Endometrium (tissue), 2 donors: ENCODE results near the gene FBN1.
A peak's percentile ranks its signal among the peaks of the same experiment; 100 is the strongest.

ENCODE experiments used
- FAIRE-seq: peaks from 2 replicates; lab custom pipeline; 2012; peaks lifted over from hg19 to GRCh38; lab: Jason Lieb, UNC
- donor health status: control.
- donor health status: control.

Gene FBN1

GRCh38 chr15:48580736-48581135 lies 64.8 kb downstream of the FBN1 start:
- FAIRE-seq: no peak

DNA sequence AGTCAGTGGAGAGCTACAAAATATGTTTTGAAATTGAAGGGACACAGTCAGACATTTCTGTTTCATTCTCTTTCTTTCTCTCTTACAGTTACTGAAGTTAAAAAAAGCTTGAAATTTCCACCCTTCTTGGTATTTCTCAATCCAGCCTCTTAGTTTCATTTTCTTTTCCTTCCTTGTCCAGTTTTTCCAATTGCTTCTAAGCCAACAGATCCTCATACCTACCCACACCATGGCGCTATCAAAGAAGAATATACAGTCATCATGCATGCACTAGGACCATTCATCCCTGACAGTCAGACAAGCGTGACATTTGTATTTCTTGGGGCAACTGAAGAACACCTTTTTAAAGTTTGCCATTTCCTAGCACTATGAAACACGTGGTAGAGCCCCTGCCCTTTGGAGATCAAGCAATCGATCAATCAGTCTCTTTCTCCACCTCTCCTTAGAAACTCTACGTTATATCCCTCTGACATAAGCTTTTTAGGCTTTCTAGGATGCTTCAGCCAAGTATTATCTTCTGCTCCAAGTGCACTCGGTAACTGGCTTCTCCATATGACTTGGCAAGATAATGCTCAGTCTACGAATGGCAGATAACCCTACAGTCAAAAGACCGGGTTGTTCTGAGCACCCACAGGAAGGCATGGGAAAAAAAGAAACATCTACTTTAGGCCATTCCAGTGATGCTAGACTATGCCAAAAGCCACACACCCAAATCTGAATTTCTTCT lies 65.4 kb downstream of the FBN1 start:
- FAIRE-seq: no peak

- FAIRE-seq: no peak
Measured at GRCh38 chr15:48578965-48579364, 66.5 kb downstream of the FBN1 start.

- FAIRE-seq: no peak
Measured at GRCh38 chr15:48577469-48577868, 68.0 kb downstream of the FBN1 start.

DNA sequence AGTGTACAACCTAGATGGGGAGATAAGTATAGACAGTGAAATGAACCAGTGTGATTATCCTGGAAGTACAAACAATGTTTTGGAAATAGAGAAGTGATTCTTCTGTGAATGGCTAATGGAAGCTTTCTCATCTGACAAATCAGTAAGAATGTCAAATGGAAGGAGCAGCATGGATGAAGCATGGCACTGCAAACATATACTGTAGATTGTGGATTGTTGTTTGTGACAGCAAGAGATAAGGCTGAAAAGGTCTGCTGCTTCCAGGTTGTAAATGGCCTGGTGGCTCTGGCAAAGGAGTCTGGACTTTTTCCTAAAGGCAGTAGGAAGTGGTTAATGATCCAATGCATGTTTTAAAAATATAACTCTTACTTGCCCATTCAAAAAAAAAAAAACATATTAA lies 71.3 kb downstream of the FBN1 start:
- FAIRE-seq: no peak

DNA sequence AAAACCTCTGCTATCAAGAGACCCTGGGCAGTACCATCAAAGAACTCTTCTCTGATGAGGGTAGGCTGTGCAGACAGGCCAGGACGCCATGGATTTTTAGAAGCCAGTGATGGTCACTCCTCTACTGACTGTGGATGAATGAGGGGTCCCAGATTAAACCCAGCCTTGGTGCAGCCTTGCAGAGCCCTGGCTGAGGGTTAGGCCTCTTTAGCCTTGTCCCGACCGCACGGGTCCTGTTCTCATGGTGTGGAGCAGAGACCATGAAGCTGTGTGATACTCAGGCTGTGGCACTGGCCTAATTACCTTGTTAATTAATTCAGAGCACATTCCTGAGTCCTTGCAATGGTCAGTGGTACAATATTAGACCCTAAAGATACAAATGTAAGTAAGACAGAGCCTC lies 71.7 kb downstream of the FBN1 start:
- no peak for FAIRE-seq

DNA sequence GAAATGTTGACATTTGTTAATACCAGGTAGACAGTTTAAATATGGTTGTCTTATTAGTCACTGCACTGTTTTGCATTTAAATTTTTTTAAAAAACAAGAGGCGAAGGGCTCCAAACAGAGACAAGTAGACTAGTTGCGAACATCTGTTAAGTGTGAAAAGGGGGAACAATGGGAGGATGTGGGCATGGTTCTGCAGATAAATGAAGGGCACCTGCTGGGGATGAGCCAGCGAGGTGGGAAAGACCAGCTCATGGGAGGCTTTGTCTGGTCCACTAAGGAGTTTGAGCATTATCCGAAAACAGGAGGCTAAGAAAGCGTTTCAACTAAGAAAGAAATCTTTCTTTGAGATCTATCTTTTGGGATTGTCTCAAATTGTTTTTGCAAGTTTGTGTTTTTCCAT lies 72.7 kb downstream of the FBN1 start:
- FAIRE-seq: no peak

DNA sequence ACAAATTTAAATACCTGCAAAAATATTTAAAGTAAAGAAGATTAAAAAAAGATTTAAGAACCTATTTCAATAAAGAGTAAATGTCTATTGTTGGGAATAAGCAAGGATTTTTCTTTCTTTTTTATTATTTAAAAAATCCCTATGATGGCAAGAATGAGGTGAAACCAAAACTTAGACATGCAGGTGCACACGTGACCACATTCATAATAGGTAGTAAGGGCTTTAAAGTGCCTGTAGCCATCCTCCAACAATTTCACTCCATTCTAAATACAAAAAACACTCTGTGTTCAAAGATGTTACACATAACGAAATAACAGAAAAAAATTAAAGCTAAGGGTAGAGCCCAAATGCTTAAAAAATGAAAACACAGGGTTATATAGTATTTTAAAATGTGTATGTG lies 74.0 kb downstream of the FBN1 start:
- no peak for FAIRE-seq

- no peak for FAIRE-seq
Measured at GRCh38 chr15:48570822-48571221, 74.7 kb downstream of the FBN1 start.

DNA sequence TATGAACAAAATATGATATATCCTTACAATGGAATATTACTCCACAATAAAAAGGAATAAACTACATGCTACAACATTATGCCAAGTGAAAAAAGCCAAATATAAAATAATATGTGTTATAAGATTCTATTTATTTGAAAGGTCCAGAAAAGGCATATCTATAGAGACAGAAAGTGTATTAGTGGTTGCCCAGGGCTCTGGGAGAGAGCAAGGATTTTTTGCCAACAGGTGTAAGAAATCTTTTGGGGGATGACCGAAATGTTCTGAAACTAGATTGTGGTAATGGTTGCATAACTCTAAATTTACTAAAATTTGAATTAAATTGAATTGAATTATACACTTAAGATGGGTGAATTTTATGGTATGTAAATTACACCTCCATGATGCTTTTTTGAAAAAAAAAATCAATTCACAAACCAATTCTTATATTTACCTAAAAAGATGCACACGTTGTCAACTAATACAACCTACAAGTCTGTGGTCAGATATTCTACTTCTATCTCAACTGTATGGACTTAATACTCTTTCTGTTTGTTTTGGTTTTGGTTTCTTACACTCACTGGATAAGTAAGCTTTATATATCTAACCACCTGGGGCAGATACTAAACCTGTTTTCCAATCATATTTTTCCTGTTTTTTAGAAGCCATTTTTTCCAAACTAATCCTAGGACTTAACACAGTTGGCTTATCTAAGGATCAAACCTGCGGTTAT lies 75.8 kb downstream of the FBN1 start:
- no peak for FAIRE-seq

GRCh38 chr15:48566668-48567067 lies 78.8 kb downstream of the FBN1 start:
- FAIRE-seq: no peak

GRCh38 chr15:48565560-48566482 lies 79.7 kb downstream of the FBN1 start:
- FAIRE-seq: peak; percentile 12

DNA sequence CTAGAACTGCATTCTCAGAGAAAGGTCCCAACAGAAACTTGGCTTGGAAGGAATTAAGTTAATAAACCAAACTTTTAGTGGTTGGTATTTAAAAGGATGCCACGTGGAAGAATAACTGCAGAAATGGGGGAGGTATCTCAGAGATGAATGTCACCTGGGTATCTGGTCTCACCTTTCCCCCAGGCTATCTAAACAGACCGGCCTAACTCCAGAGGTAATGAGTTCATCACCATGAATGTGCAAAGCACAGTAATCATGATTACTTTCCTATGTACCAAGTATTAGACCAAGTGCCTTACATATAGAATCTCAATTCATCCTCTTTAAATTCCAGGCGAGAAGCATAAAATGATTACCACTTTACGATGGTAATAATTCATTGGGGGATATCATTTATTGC lies 80.8 kb downstream of the FBN1 start:
- no peak for FAIRE-seq

DNA sequence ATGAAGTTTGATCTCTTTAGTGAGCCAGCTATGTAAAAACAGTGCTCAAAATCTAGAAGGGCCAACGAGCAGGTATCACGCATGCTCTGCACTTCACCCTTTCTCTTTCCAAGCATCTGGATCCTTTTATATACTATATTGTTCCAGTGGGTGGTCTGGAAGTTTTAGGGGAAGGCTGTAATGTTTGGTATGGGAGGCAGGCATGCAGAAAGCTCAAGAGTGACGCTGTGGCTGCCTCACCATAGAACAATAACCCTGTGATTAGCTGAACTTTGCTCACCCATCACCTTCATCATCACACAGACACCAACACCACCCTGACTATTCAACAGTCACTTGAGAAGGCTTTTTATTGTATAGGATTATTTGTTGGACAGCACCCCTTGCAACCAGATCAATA lies 81.6 kb downstream of the FBN1 start:
- no peak for FAIRE-seq

- FAIRE-seq: no peak
Measured at GRCh38 chr15:48560321-48561051, 85.0 kb downstream of the FBN1 start.

DNA sequence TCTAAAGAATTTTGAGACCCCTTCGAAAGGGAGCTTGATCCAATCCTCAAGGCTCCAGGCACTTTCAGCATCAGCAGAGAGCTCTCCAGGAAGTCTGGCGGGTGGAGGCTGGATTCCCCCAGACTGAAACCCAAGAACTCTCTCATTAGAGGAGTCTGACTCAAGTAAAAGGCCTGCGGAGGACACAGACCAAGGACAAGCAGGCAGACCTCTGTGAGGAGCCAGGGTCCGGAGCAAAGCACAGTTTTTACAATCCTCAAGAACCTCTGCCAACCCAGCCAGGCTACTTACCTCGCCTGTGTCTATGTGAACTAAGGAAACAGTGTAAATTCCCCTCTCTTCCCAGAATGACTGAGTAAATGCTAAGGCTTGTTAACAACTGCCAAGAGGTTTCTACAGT lies 86.2 kb downstream of the FBN1 start:
- FAIRE-seq: no peak

DNA sequence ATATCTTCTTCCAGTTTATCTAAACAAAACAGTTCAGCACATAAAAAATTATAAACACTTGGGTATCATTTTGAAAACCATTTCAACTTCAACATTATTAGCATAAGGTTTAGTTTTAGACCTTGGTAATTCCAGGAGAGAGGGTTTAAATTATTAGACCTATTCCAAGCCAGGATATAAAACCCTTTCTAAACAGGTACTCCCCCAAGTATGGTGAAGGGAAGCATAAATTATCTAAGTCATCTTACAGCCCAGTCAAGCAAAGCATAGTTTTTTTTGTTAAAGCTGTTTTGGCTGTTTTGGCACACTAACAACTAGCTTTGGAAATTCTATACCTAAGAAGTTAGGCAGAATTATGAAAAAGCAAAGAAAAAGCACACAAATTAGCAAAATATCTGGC lies 87.3 kb downstream of the FBN1 start:
- FAIRE-seq: no peak

DNA sequence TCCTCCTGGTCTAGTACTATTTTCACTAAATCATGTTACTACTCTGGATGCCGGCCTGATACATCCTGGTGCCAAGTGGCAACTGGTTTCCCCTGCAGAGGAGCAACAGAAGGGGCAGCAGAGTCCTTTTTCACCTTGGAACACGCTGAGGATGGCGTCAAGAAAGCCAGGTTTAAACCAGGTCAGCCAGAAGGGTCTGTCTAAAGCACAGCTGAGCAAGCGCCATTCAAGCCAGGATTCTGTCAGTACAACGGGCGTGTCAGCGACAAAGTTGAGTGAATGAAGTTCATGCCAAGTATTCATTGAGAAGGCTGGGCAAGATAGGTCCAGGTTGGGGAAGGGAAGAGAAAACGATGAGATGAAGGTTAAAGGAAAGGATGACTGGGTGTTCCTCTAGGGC lies 88.2 kb downstream of the FBN1 start:
- no peak for FAIRE-seq

GRCh38 chr15:48556159-48556897 lies 89.2 kb downstream of the FBN1 start:
- no peak for FAIRE-seq

DNA sequence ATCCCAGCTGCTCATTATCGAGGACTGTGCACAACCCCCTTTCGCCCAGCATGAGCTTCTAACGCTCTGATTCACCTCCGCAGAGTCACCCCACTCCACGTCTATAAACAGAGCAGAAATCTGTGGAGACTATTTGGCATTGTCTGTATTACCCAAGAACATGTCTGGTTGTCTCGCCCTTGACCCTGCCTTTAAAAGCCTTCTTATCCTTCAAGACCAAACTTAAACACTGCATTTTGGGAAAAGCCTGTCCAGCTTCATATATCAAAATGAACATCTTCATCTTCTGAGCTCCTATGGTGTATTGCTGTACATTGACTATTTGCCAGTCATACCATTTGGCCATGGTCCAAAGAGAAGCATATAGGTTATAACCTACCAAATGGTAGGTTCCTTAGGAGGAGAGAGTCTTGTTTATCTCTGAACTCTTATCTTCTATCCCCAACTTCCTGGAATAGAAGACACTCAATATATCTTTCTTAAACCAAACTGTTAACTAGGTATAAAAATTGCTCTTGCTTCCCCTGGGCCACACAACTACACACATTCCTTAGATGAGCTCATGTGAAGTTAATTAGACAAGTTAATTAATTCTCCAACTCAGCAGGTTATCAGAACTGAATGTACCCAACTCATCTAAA lies 90.1 kb downstream of the FBN1 start:
- no peak for FAIRE-seq

- FAIRE-seq: no peak
Measured at GRCh38 chr15:48554112-48554511, 91.4 kb downstream of the FBN1 start.
